Measurements from ENCODE around the gene KNSTRN. TPM values are rescaled to one million over a fixed set of nuclear protein-coding genes. Genes with fewer than 3 reads are reported as not detected.

KNSTRN gene
- total RNA-seq, 6 experiments from 2014 or later, result 5.4 to 17.2 (median 11.2) TPM

GRCh38 chr15:40369474-40369869, 13.0 kb upstream of the KNSTRN start:
- no peaks in the 10 kb centered on the region for H3K9me3 ChIP-seq
- H3K36me3 ChIP-seq, result no peaks in the 10 kb centered on the region
- intact Hi-C loops (cut with DNase I), result loop anchor here in 1 of 2 donors (10.0 kb wide), 1 partner anchor 45 kb away; no protein-coding TSS in a partner anchor
- DNase-seq (no peak), ATAC-seq (no peak)
- no peak overlapping the region for H3K4me3 ChIP-seq
- no CpG with 5 or more reads among the region's 10 CpGs for WGBS (ENCODE audit: insufficient coverage, low coverage, low lambda C conversion rate, missing lambda C conversion rate)
- H3K27me3 ChIP-seq, result no peaks in the 10 kb centered on the region
- H3K27ac ChIP-seq, result no peak overlapping the region
- peaks cover 0 to 16% (median 8%) of the 10 kb centered on the region in 4 donors for H3K4me1 ChIP-seq
- TF ChIP-seq POLR2A (IDR thresholded peaks at IDR 0.05) (no peak), CTCF (IDR thresholded peaks at IDR 0.05) (no peak)

DNA sequence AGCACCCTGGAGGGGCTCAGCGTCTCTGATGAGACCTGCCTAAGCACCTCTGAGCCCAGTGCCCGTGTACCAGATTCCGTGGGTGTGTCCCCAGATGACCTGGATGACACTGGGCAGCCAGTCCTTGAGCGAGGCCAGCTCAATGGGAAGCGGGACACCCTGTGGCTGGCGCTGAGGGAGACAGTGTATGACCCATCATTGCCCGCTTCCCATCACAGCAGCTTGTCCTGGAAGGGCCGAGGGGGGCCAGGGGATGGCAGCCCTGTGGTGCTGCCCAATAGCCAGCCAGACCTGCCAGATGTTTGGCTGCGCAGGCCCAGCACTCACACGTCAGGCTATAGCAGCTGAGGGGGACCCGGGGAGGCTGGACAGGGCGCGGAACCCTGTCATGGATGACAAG, 12.6 kb upstream of the KNSTRN start:
- no peak overlapping the region for H3K27ac ChIP-seq
- H3K4me1 ChIP-seq, result peaks cover 0 to 16% (median 8%) of the 10 kb centered on the region in 4 donors
- no peak overlapping the region for H3K4me3 ChIP-seq
- no peaks in the 10 kb centered on the region for H3K36me3 ChIP-seq
- 50% methylated on average over 2 of the region's 13 CpGs for WGBS (ENCODE audit: insufficient coverage, low coverage, low lambda C conversion rate, missing lambda C conversion rate)
- ATAC-seq (no peak), DNase-seq (no peak)
- no peak for TF ChIP-seq CTCF (IDR thresholded peaks at IDR 0.05)
- TF ChIP-seq POLR2A (IDR thresholded peaks at IDR 0.05), result no peak
- intact Hi-C loops (cut with DNase I), result loop anchor here in 1 of 2 donors (10.0 kb wide), 1 partner anchor 45 kb away; no protein-coding TSS in a partner anchor
- H3K9me3 ChIP-seq, result no peaks in the 10 kb centered on the region
- H3K27me3 ChIP-seq, result no peaks in the 10 kb centered on the region

DNA sequence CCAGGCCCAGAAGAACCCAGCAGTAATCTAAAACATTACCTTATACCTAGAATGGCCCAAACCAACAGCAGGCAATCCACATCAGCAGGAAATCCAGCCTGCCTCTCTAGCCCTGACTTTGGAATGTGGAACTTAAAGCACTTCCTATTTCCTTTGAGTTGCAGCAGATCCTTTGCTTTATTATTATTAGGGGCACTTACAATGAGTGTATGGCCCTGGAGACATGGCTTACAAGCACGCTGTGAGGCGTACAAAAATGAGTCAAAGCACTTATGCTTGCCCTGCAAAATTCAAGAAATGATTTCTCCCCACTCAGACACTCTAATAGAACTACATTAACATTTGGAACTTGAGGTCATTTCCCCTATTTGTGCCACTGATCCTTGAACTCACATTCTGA, 9.5 kb upstream of the KNSTRN start:
- Histone ChIP-seq H3K27me3 (no peaks in the 10 kb centered on the region), H3K9me3 (no peaks in the 10 kb centered on the region), H3K4me1 (no peaks in the 10 kb centered on the region), H3K4me3 (no peak overlapping the region), H3K27ac (no peak overlapping the region), H3K36me3 (no peaks in the 10 kb centered on the region)
- TF ChIP-seq CTCF (IDR thresholded peaks at IDR 0.05) (no peak), POLR2A (IDR thresholded peaks at IDR 0.05) (no peak)
- DNase-seq (no peak), ATAC-seq (no peak)
- WGBS (ENCODE audit: insufficient coverage, low coverage, low lambda C conversion rate, missing lambda C conversion rate), result 40% methylated on average over 2 of the region's 2 CpGs
- intact Hi-C loops (cut with DNase I), result no loop called here

GRCh38 chr15:40377606-40378005, 4.9 kb upstream of the KNSTRN start:
- Histone ChIP-seq H3K4me3 (no peak overlapping the region), H3K36me3 (no peaks in the 10 kb centered on the region), H3K9me3 (no peaks in the 10 kb centered on the region), H3K4me1 (peaks cover 0 to 25% (median 7%) of the 10 kb centered on the region in 4 donors), H3K27me3 (no peaks in the 10 kb centered on the region), H3K27ac (no peak overlapping the region)
- WGBS (ENCODE audit: insufficient coverage, low coverage, low lambda C conversion rate, missing lambda C conversion rate), result 79% methylated on average over 3 of the region's 3 CpGs
- DNase-seq (no peak), ATAC-seq (no peak)
- TF ChIP-seq POLR2A (IDR thresholded peaks at IDR 0.05) (no peak), CTCF (IDR thresholded peaks at IDR 0.05) (no peak)
- intact Hi-C loops (cut with DNase I), result no loop called here

GRCh38 chr15:40379374-40379773, 3.1 kb upstream of the KNSTRN start:
- ATAC-seq (no peak), DNase-seq (no peak)
- Histone ChIP-seq H3K27ac (no peak overlapping the region), H3K36me3 (no peaks in the 10 kb centered on the region), H3K4me3 (no peak overlapping the region), H3K9me3 (no peaks in the 10 kb centered on the region), H3K27me3 (no peaks in the 10 kb centered on the region), H3K4me1 (peaks cover 0 to 33% (median 8%) of the 10 kb centered on the region in 4 donors)
- WGBS (ENCODE audit: insufficient coverage, low coverage, low lambda C conversion rate, missing lambda C conversion rate), result 74% methylated on average over 4 of the region's 4 CpGs
- TF ChIP-seq CTCF (IDR thresholded peaks at IDR 0.05) (no peak), POLR2A (IDR thresholded peaks at IDR 0.05) (no peak)
- intact Hi-C loops (cut with DNase I), result no loop called here
